ENCODE data around the gene NHP2. TPM values are rescaled to one million over a fixed set of nuclear protein-coding genes. Genes with fewer than 3 reads are reported as not detected.
A peak's percentile ranks its signal among the peaks of the same experiment; 100 is the strongest.

Gene NHP2
- total and polyA plus RNA-seq, 9 of the 15 experiments (the other 6 are each of a cell fraction or from before 2014, with no cell fraction given), result 52.8 to 622 (median 144) TPM

GRCh38 chr5:178111925-178112324 is 41.8 kb downstream of the NHP2 start:
- H3K4me1 ChIP-seq (replicated peaks in 1 of 2; ENCODE audit: control insufficient read depth in 2 of 2, insufficient read depth in 2 of 2, low read length in 2 of 2), result peaks cover 31 to 43% of the 10 kb centered on the region in 2 experiments; a peak in 4 of 5 replicates
- WGBS (ENCODE audit: insufficient coverage, low coverage, missing lambda C conversion rate), result 15% methylated on average over 2 of the region's 3 CpGs
- no peak overlapping the region for H3K27ac ChIP-seq (ENCODE audit: extremely low read depth, low read depth, low read length)
- no peaks in the 10 kb centered on the region for H3K36me3 ChIP-seq (ENCODE audit: control insufficient read depth, insufficient read depth, low read length)
- FAIRE-seq, result no peak
- BruUV-seq (replicated peaks), result no TSS peak
- H3K4me2 ChIP-seq (ENCODE audit: insufficient read depth, low read length), result no peak overlapping the region
- ChIA-PET POLR2A (no interaction called here), CTCF (ENCODE audit: low intra/inter-chr PET ratio) (no interaction called here)
- H4K20me1 ChIP-seq (replicated peaks; ENCODE audit: control insufficient read depth, insufficient read depth, low read length), result peaks cover 9% of the 10 kb centered on the region; the same call in 1 of the 2 replicates
- DNase-seq (ENCODE audit: extremely low read depth in 1 of 4, low spot score in 3 of 4), result no peak
- no peak for ATAC-seq
- no peaks in the 10 kb centered on the region for H3K27me3 ChIP-seq (ENCODE audit: control insufficient read depth in 2 of 2, insufficient read depth in 2 of 2, low read length in 2 of 2)
- no peak overlapping the region for H3K4me3 ChIP-seq
- H3K9ac ChIP-seq (ENCODE audit: insufficient read depth in 1 of 2, low read depth in 2 of 2, low read length in 2 of 2), result no peak overlapping the region
- no peaks in the 10 kb centered on the region for H3K9me3 ChIP-seq (replicated peaks; ENCODE audit: control insufficient read depth, insufficient read depth, low read depth, low read length)
- peak; percentile 30; the same call in 1 of the 2 replicates for TF ChIP-seq CEBPB (tag; IDR thresholded peaks at IDR 0.05)
- no peak for TF ChIP-seq TGIF2 (CRISPR knock-in tag; IDR thresholded peaks at IDR 0.05)
- TF ChIP-seq ZNF253 (CRISPR knock-in tag; conservative IDR thresholded peaks at IDR 0.05), result no peak
- no peak overlapping the region for H2AFZ ChIP-seq (ENCODE audit: low read depth, low read length)
- intact Hi-C loops (cut with micrococcal nuclease), result loop anchor here (5.0 kb wide), 1 partner anchor 40 kb away; the partner anchor contains the start of gene NHP2
- in situ Hi-C loops (cut with MboI), result no loop called here
- H3K79me2 ChIP-seq (ENCODE audit: control insufficient read depth, insufficient read depth, low read length), result peaks cover 33% of the 10 kb centered on the region
- H3K9me1 ChIP-seq (ENCODE audit: control insufficient read depth, insufficient read depth, low read length), result peaks cover 3% of the 10 kb centered on the region

- ATAC-seq, result no peak
- no peak for DNase-seq (ENCODE audit: extremely low read depth in 1 of 4, low spot score in 3 of 4)
- POLR2A ChIA-PET, result interaction anchor here (0.8 to 0.9 kb wide), 2 partner anchors 11 to 13 kb away, joined by 4 to 6 read pairs; no protein-coding TSS in a partner anchor
- TF ChIP-seq MCM5 (IDR thresholded peaks at IDR 0.05; ENCODE audit: low read depth) (no peak), OTX1 (CRISPR knock-in tag; IDR thresholded peaks at IDR 0.05) (no peak), POLR3A (IDR thresholded peaks at IDR 0.05; ENCODE audit: borderline replicate concordance, extremely low read depth, insufficient read depth, insufficient read length) (no peak), ARNT (IDR thresholded peaks at IDR 0.05) (no peak), ZNF140 (CRISPR knock-in tag; IDR thresholded peaks at IDR 0.05) (no peak), FOXJ2 (tag; IDR thresholded peaks at IDR 0.05) (no peak), FOXK2 (conservative IDR thresholded peaks at IDR 0.05 in 1 of 2, IDR thresholded peaks at IDR 0.05 in 1 of 2; ENCODE audit: low read depth in 2 of 2) (no peak), HDAC6 (IDR thresholded peaks at IDR 0.05; ENCODE audit: low read depth, low read length) (no peak), TRIM28 (IDR thresholded peaks at IDR 0.05) (no peak), E2F3 (CRISPR knock-in tag; IDR thresholded peaks at IDR 0.05) (no peak)
- no peak for FAIRE-seq
- Histone ChIP-seq H3K36me3 (ENCODE audit: control insufficient read depth, insufficient read depth, low read length) (no peaks in the 10 kb centered on the region), H2AFZ (ENCODE audit: low read depth, low read length) (peak overlapping the region; percentile 45; the same call in 1 of the 2 replicates), H3K4me1 (replicated peaks in 1 of 2; ENCODE audit: control insufficient read depth in 2 of 2, insufficient read depth in 2 of 2, low read length in 2 of 2) (peaks cover 19 to 35% of the 10 kb centered on the region in 2 experiments; a peak in 4 of 5 replicates), H3K9ac (ENCODE audit: insufficient read depth in 1 of 2, low read depth in 2 of 2, low read length in 2 of 2) (peak overlapping the region in 1 of 2 experiments; percentile 56; a peak in 1 of 4 replicates), H3K9me1 (ENCODE audit: control insufficient read depth, insufficient read depth, low read length) (peaks cover 3% of the 10 kb centered on the region), H3K4me3 (no peak overlapping the region), H3K9me3 (replicated peaks; ENCODE audit: control insufficient read depth, insufficient read depth, low read depth, low read length) (no peaks in the 10 kb centered on the region), H3K79me2 (ENCODE audit: control insufficient read depth, insufficient read depth, low read length) (peaks cover 18% of the 10 kb centered on the region), H3K27ac (ENCODE audit: extremely low read depth, low read depth, low read length) (no peak overlapping the region), H3K4me2 (ENCODE audit: insufficient read depth, low read length) (no peak overlapping the region), H3K27me3 (ENCODE audit: control insufficient read depth in 2 of 2, insufficient read depth in 2 of 2, low read length in 2 of 2) (no peaks in the 10 kb centered on the region), H4K20me1 (replicated peaks; ENCODE audit: control insufficient read depth, insufficient read depth, low read length) (peaks cover 8% of the 10 kb centered on the region; the same call in 1 of the 2 replicates)
- intact Hi-C loops (cut with micrococcal nuclease), result loop anchor here (5.0 kb wide), 1 partner anchor 42 kb away; the partner anchor contains the start of gene NHP2
- in situ Hi-C loops (cut with MboI), result no loop called here
- 44% methylated on average over 9 of the region's 9 CpGs for WGBS (ENCODE audit: insufficient coverage, low coverage, missing lambda C conversion rate)
- no TSS peak for BruUV-seq (replicated peaks)
- CTCF ChIA-PET (ENCODE audit: low intra/inter-chr PET ratio), result no interaction called here
Observed at GRCh38 chr5:178110511-178110910, 43.2 kb downstream of the NHP2 start.

All from K562 (cell line).